ENCODE data around the gene CASQ1.

Gene CASQ1

DNA sequence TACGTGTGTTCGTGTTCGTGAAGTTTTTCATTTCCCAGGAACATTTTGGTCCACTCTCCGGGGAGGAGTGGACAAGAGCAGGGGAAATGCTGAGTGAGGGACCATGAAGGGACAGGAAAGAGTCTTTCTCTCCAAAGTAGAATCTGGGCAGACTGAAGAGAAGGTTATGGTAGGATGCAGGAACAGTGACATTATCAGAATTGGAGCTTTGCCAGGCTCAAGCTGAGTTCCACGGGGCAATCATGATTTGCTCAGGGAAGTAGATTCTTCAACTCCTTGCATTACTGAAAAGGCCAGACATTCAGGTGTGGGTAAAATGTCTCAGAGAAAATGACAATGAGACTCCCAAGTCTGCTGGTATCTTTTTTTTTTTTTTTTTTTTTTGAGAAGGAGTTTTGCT, 22.4 kb upstream of the CASQ1 start:
- no peaks in the 10 kb centered on the region for H3K9me3 ChIP-seq (ENCODE audit: insufficient read depth, low read length)
- no peak overlapping the region for H3K9ac ChIP-seq (ENCODE audit: insufficient read length, low read depth)
- peaks cover 33% of the 10 kb centered on the region for H3K27me3 ChIP-seq (ENCODE audit: insufficient read depth, insufficient read length)
- no peak for DNase-seq (ENCODE audit: low read depth, low spot score)
- TF ChIP-seq YY1 (IDR thresholded peaks at IDR 0.05; ENCODE audit: insufficient read depth, insufficient read length) (no peak), SUZ12 (IDR thresholded peaks at IDR 0.05; ENCODE audit: extremely low read depth, insufficient read depth, insufficient read length) (no peak), ZNF274 (IDR thresholded peaks at IDR 0.05; ENCODE audit: low read depth, low read length) (no peak)
- no peak overlapping the region for H3K4me3 ChIP-seq (ENCODE audit: insufficient read length, low read depth)
- peaks cover 13% of the 10 kb centered on the region for H3K4me1 ChIP-seq (ENCODE audit: insufficient read depth, insufficient read length)
- H3K36me3 ChIP-seq (ENCODE audit: insufficient read depth, insufficient read length, low read length), result no peaks in the 10 kb centered on the region

DNA sequence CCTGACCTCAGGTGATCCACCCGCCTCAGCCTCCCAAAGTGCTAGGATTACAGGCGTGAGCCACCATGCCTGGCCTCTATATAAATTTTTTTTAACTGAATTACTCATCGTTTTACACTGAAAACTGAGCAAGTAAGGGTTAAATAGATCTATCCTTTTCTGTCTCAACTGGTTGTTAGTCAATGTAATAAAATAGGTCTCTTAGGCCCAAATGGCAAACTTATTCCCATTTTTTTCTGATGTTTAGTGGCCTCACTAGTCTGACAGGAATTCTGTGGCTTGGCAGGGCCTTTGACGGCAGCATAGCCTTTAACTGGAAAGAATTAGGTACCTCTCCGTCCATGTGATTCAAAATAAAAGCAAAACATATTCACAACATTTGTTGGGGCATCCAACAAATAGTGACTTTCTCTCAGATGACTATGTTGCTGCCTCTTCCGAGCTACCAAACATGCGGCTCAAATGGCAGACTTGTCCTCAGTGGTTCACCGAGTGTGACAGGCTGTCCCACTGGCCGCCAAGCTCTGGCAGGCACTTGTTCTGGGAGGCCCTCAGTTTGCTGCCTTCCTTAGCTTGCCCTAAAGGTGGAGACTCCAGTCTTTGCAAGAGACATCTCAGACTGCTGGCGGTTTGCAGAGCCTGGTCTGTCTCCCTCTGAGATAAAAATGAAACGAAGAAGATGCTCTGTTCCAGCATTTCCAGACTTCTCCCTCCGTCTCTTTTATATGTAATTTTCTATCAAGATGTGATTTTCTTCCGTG, 21.6 kb upstream of the CASQ1 start:
- no peak for TF ChIP-seq YY1 (IDR thresholded peaks at IDR 0.05; ENCODE audit: insufficient read depth, insufficient read length)
- TF ChIP-seq SUZ12 (IDR thresholded peaks at IDR 0.05; ENCODE audit: extremely low read depth, insufficient read depth, insufficient read length), result no peak
- TF ChIP-seq ZNF274 (IDR thresholded peaks at IDR 0.05; ENCODE audit: low read depth, low read length), result no peak
- H3K9ac ChIP-seq (ENCODE audit: insufficient read length, low read depth), result no peak overlapping the region
- H3K4me1 ChIP-seq (ENCODE audit: insufficient read depth, insufficient read length), result peaks cover 13% of the 10 kb centered on the region
- no peak overlapping the region for H3K4me3 ChIP-seq (ENCODE audit: insufficient read length, low read depth)
- peak; percentile 83 for DNase-seq (ENCODE audit: low read depth, low spot score)
- no peaks in the 10 kb centered on the region for H3K36me3 ChIP-seq (ENCODE audit: insufficient read depth, insufficient read length, low read length)
- H3K9me3 ChIP-seq (ENCODE audit: insufficient read depth, low read length), result no peaks in the 10 kb centered on the region
- peaks cover 40% of the 10 kb centered on the region for H3K27me3 ChIP-seq (ENCODE audit: insufficient read depth, insufficient read length)

DNA sequence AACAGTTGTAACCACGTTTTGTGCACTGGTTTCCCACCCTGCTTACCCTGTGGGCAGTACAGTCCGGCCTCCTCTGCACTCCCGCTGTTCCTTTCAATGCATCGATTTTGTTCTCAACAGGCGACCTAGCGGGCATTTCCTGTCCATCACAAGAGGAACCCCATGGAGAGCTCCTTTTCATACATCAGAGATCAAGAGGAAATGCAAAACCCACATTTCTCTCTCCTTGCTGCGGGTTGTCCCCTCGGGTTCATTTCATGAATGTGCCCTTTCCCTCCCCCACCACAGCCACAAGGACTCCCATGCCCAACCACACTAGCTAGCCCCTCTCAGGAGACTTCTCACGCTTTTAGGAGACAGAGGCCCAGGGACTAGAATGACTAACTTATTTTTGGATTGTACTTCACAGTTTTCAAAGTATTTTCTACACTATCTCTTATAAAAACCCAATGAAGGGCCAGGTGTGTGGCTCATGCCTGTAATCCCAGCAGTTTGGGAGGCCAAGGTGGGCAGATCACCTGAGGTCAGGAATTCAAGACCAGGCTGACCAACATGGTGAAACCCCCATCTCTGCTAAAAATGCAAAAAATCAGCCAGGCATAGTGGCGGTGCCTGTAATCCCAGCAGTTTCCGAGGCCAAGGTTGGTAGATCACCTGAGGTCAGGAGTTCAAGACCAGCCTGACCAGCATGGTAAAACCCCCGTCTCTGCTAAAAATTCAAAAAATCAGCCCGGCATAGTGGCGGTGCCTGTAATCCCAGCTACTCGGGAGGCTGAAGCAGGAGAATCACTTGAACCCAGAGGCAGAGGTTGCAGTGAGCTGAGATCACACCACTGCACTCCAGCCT, 20.6 kb upstream of the CASQ1 start:
- peak; percentile 99 for DNase-seq (ENCODE audit: low read depth, low spot score)
- Histone ChIP-seq H3K4me3 (ENCODE audit: insufficient read length, low read depth) (no peak overlapping the region), H3K27me3 (ENCODE audit: insufficient read depth, insufficient read length) (peaks cover 45% of the 10 kb centered on the region), H3K9ac (ENCODE audit: insufficient read length, low read depth) (no peak overlapping the region), H3K4me1 (ENCODE audit: insufficient read depth, insufficient read length) (peaks cover 13% of the 10 kb centered on the region), H3K36me3 (ENCODE audit: insufficient read depth, insufficient read length, low read length) (no peaks in the 10 kb centered on the region), H3K9me3 (ENCODE audit: insufficient read depth, low read length) (no peaks in the 10 kb centered on the region)
- TF ChIP-seq YY1 (IDR thresholded peaks at IDR 0.05; ENCODE audit: insufficient read depth, insufficient read length) (no peak), SUZ12 (IDR thresholded peaks at IDR 0.05; ENCODE audit: extremely low read depth, insufficient read depth, insufficient read length) (no peak), ZNF274 (IDR thresholded peaks at IDR 0.05; ENCODE audit: low read depth, low read length) (no peak)

DNA sequence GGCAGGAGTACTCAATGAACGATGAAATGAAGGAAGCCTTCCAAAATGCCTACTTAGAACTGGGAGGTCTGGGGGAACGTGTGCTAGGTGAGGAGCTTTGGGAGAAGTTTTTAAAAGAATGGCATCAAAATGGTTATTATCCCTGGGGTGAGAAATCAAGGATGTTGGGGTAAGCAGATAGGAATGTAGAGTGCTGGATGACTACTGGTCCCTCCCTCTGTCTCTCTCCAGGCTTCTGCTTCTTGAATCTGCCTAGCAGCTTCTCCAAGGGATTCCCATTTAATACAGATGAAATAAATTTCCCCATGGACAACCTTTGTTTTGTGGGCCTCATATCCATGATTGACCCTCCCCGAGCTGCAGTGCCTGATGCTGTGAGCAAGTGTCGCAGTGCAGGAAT, 19.0 kb upstream of the CASQ1 start:
- 0 out of 2 replicates have a peak, but pooled peaks cover 4% of the 10 kb centered on the region for H3K9me3 ChIP-seq (ENCODE audit: insufficient read depth, low read length)
- TF ChIP-seq SUZ12 (IDR thresholded peaks at IDR 0.05; ENCODE audit: extremely low read depth, insufficient read depth, insufficient read length), result no peak
- TF ChIP-seq YY1 (IDR thresholded peaks at IDR 0.05; ENCODE audit: insufficient read depth, insufficient read length), result no peak
- no peak for TF ChIP-seq ZNF274 (IDR thresholded peaks at IDR 0.05; ENCODE audit: low read depth, low read length)
- H3K27me3 ChIP-seq (ENCODE audit: insufficient read depth, insufficient read length), result peaks cover 39% of the 10 kb centered on the region
- H3K4me1 ChIP-seq (ENCODE audit: insufficient read depth, insufficient read length), result peaks cover 13% of the 10 kb centered on the region
- H3K36me3 ChIP-seq (ENCODE audit: insufficient read depth, insufficient read length, low read length), result no peaks in the 10 kb centered on the region
- no peak overlapping the region for H3K4me3 ChIP-seq (ENCODE audit: insufficient read length, low read depth)
- H3K9ac ChIP-seq (ENCODE audit: insufficient read length, low read depth), result peak overlapping the region; percentile 22
- DNase-seq (ENCODE audit: low read depth, low spot score), result no peak

DNA sequence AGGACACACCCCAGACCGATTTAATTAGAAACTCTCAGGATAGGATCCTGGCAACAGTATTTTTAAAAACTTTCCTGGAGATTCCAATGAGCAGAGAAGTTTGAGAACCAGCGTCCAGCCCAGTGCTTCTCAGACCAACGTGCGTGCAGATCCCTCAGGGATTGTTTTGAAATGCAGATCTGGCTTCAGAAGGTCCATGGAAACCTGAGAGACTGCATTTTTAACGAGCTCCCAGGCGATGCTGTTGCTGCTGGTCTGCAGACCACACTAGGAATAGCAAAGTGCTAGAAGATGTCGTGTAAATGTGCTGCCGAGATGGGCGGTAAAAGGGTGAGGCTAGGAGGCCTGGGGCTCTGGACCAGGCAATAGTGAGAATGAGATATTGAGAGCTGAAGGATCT, 18.4 kb upstream of the CASQ1 start:
- 0 out of 2 replicates have a peak, but pooled peaks cover 4% of the 10 kb centered on the region for H3K9me3 ChIP-seq (ENCODE audit: insufficient read depth, low read length)
- peaks cover 33% of the 10 kb centered on the region for H3K27me3 ChIP-seq (ENCODE audit: insufficient read depth, insufficient read length)
- TF ChIP-seq ZNF274 (IDR thresholded peaks at IDR 0.05; ENCODE audit: low read depth, low read length) (no peak), SUZ12 (IDR thresholded peaks at IDR 0.05; ENCODE audit: extremely low read depth, insufficient read depth, insufficient read length) (no peak), YY1 (IDR thresholded peaks at IDR 0.05; ENCODE audit: insufficient read depth, insufficient read length) (no peak)
- no peaks in the 10 kb centered on the region for H3K36me3 ChIP-seq (ENCODE audit: insufficient read depth, insufficient read length, low read length)
- H3K4me1 ChIP-seq (ENCODE audit: insufficient read depth, insufficient read length), result peaks cover 13% of the 10 kb centered on the region
- peak overlapping the region; percentile 22 for H3K9ac ChIP-seq (ENCODE audit: insufficient read length, low read depth)
- DNase-seq (ENCODE audit: low read depth, low spot score), result peak; percentile 74
- no peak overlapping the region for H3K4me3 ChIP-seq (ENCODE audit: insufficient read length, low read depth)

DNA sequence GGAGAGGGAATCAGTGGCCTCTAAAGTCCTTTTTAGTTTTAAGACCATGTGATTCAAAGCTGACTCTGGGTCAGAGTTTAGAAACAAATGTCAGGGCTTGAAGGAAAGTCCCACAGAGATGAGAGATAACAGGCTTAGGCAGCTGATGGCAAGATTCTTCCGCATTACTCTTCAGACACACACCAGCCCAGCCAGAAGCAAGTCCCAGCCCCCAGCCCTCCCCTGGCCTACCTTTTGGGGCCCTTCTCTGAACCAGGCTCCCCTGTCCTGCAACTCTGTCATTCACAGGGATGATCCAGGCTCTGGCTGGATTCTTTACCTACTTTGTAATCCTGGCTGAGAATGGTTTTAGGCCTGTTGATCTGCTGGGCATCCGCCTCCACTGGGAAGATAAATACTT, 13.1 kb upstream of the CASQ1 start:
- Histone ChIP-seq H3K9me3 (ENCODE audit: insufficient read depth, low read length) (0 out of 2 replicates have a peak, but pooled peaks cover 4% of the 10 kb centered on the region), H3K36me3 (ENCODE audit: insufficient read depth, insufficient read length, low read length) (no peaks in the 10 kb centered on the region), H3K9ac (ENCODE audit: insufficient read length, low read depth) (no peak overlapping the region), H3K4me3 (ENCODE audit: insufficient read length, low read depth) (no peak overlapping the region), H3K4me1 (ENCODE audit: insufficient read depth, insufficient read length) (peaks cover 7% of the 10 kb centered on the region), H3K27me3 (ENCODE audit: insufficient read depth, insufficient read length) (peaks cover 17% of the 10 kb centered on the region)
- TF ChIP-seq ZNF274 (IDR thresholded peaks at IDR 0.05; ENCODE audit: low read depth, low read length), result no peak
- no peak for TF ChIP-seq YY1 (IDR thresholded peaks at IDR 0.05; ENCODE audit: insufficient read depth, insufficient read length)
- TF ChIP-seq SUZ12 (IDR thresholded peaks at IDR 0.05; ENCODE audit: extremely low read depth, insufficient read depth, insufficient read length), result no peak
- DNase-seq (ENCODE audit: low read depth, low spot score), result no peak

DNA sequence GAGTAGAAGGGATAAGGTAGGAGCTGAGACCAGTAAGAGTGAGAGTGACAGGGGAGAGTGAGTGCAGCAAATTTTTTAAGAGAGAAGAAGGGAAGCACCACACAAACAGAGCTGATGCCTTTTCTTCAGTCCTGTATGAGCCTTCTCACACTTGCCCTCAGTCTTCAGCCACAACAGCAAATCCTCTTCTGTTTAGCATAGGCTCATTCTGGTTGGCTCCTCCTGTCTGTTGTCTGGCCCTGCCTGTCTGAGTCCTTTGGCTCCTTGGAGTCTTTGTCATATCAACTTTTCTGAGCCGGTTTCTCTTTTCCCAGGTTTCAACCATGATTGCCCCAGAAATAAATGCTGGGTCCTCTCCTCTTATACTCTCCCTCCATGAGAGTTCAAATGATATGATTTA, 12.7 kb upstream of the CASQ1 start:
- Histone ChIP-seq H3K4me1 (ENCODE audit: insufficient read depth, insufficient read length) (peaks cover 4% of the 10 kb centered on the region), H3K36me3 (ENCODE audit: insufficient read depth, insufficient read length, low read length) (no peaks in the 10 kb centered on the region), H3K27me3 (ENCODE audit: insufficient read depth, insufficient read length) (peaks cover 15% of the 10 kb centered on the region), H3K9me3 (ENCODE audit: insufficient read depth, low read length) (0 out of 2 replicates have a peak, but pooled peaks cover 4% of the 10 kb centered on the region), H3K9ac (ENCODE audit: insufficient read length, low read depth) (no peak overlapping the region), H3K4me3 (ENCODE audit: insufficient read length, low read depth) (no peak overlapping the region)
- no peak for DNase-seq (ENCODE audit: low read depth, low spot score)
- TF ChIP-seq ZNF274 (IDR thresholded peaks at IDR 0.05; ENCODE audit: low read depth, low read length) (no peak), YY1 (IDR thresholded peaks at IDR 0.05; ENCODE audit: insufficient read depth, insufficient read length) (no peak), SUZ12 (IDR thresholded peaks at IDR 0.05; ENCODE audit: extremely low read depth, insufficient read depth, insufficient read length) (no peak)

Measured in NT2/D1 (cell line).